IPS DF 6.9 (cell line): ENCODE results near the gene MUC5B.

Experiments used
- DNase-seq: peaks from one replicate; pipeline ENCODE4 v3.0.0-alpha.2; 2013; ENCODE audit warnings: low read depth, low spot score
- H3K27ac ChIP-seq: one replicate; pipeline ENCODE4 v1.5.1; 2013; ENCODE audit warnings: low read length, control low read depth
- H3K27me3 ChIP-seq: 2 replicates; pipeline ENCODE4 v1.6.1; 2013; ENCODE audit warnings: mild to moderate bottlenecking, low read length; ENCODE audit not compliant: control insufficient read depth, insufficient read depth
- H3K36me3 ChIP-seq: 2 replicates; pipeline ENCODE4 v1.6.1; 2013; ENCODE audit warnings: low read length; ENCODE audit not compliant: control insufficient read depth, insufficient read depth
- H3K4me1 ChIP-seq: 2 replicates; pipeline ENCODE4 v1.6.1; 2013; ENCODE audit warnings: low read length; ENCODE audit not compliant: control insufficient read depth, insufficient read depth
- H3K4me3 ChIP-seq: 2 replicates; pipeline ENCODE4 v1.5.1; 2013; ENCODE audit warnings: mild to moderate bottlenecking, low read length
- H3K9me3 ChIP-seq: 2 replicates; pipeline ENCODE4 v1.6.1; 2013; ENCODE audit warnings: low read length, inconsistent platforms; ENCODE audit not compliant: control insufficient read depth, insufficient read depth
- WGBS: extraction: QIAGEN DNeasy Blood & Tissue Kit; methylation state at CpG from one replicate; pipeline ENCODE4 v1.1.7; 2013; ENCODE audit warnings: mixed read lengths, missing lambda C conversion rate; ENCODE audit not compliant: insufficient read length, insufficient coverage; 5-methylcytosine and 5-hydroxymethylcytosine counted together

The MUC5B gene

DNA sequence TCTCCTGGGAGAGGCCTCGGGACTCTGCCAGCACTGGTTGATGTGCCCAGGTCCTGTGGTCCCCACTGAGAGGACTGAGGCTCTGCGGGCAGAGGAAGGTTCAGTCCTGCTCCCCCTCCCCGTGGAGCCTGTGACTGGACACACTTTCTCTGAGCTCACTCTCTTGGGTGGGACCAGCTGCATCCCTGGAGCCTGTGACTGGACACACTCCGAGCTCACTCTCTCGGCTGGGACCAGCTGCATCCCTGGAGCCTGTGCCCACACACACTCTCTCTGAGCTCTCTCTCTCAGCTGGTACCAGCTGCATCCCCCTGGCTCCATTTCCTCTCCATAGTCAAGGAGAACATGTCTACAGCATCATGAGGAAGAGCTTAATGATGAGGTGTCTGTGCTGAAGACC, 47.1 kb downstream of the MUC5B start:
- Histone ChIP-seq H3K9me3 (no peaks in the 10 kb centered on the region; the same call in 1 of the 2 replicates), H3K4me1 (no peaks in the 10 kb centered on the region; the same call in 1 of the 2 replicates), H3K36me3 (no peaks in the 10 kb centered on the region), H3K27ac (no peak overlapping the region), H3K27me3 (no peaks in the 10 kb centered on the region), H3K4me3 (no peak overlapping the region)
- no CpG with 5 or more reads among the region's 5 CpGs for WGBS
- DNase-seq, result no peak

GRCh38 chr11:1270476-1270875, 47.6 kb downstream of the MUC5B start:
- no peak overlapping the region for H3K4me3 ChIP-seq
- H3K4me1 ChIP-seq, result no peaks in the 10 kb centered on the region; the same call in 1 of the 2 replicates
- H3K36me3 ChIP-seq, result no peaks in the 10 kb centered on the region
- no peak overlapping the region for H3K27ac ChIP-seq
- no CpG with 5 or more reads among the region's 10 CpGs for WGBS
- DNase-seq, result no peak
- no peaks in the 10 kb centered on the region; the same call in 1 of the 2 replicates for H3K9me3 ChIP-seq
- H3K27me3 ChIP-seq, result no peaks in the 10 kb centered on the region

- WGBS, result no CpG with 5 or more reads among the region's 13 CpGs
- Histone ChIP-seq H3K4me1 (no peaks in the 10 kb centered on the region; the same call in 1 of the 2 replicates), H3K27ac (no peak overlapping the region), H3K36me3 (peaks cover 2% of the 10 kb centered on the region; the same call in 1 of the 2 replicates), H3K27me3 (no peaks in the 10 kb centered on the region), H3K9me3 (no peaks in the 10 kb centered on the region; the same call in 1 of the 2 replicates), H3K4me3 (no peak overlapping the region)
- DNase-seq, result no peak
Observed at GRCh38 chr11:1271002-1271401, 48.1 kb downstream of the MUC5B start.

DNA sequence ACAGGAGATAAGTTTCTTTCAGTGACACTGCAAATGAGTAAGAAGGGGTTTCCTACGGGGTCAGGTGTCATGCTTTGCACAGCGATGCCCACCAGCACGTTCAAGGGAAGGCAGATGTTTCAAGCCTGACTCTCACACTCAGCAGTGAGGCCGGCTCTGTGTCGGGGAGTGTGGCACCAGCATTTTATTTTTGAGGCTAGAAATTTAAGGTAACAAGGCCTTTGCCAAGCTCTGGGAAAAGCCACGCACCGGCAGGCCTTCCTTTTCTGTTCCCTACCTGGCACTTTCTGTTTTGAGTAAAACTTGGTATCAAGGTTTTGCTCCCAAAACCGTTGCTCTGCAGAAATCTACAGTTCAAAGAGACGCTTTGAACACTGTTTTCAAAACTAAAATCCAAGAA, 48.5 kb downstream of the MUC5B start:
- Histone ChIP-seq H3K4me3 (no peak overlapping the region), H3K4me1 (no peaks in the 10 kb centered on the region; the same call in 1 of the 2 replicates), H3K27ac (no peak overlapping the region), H3K9me3 (no peaks in the 10 kb centered on the region; the same call in 1 of the 2 replicates), H3K27me3 (no peaks in the 10 kb centered on the region), H3K36me3 (peaks cover 5% of the 10 kb centered on the region; the same call in 1 of the 2 replicates)
- no peak for DNase-seq
- WGBS, result no CpG with 5 or more reads among the region's 9 CpGs

DNA sequence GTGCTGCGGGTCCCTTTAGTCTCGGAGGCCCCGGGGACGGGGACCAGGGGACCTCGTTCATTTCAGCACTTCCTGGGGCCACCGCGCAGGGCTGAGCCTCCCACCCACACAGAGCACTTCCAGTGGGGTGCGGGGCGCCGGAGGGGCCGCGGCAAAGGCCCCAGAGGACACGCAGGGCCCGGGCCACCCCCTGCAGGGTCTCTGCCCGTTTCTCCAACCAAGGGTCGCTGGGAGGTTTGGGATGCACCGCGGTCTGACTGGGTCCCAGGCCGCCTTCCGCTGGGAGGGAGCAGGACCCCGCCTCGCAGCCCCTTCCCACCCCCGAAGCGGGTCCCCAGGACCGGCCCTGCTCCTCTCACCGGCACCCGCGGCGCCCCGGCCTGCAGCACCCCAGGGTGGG, 49.1 kb downstream of the MUC5B start:
- H3K9me3 ChIP-seq, result no peaks in the 10 kb centered on the region; the same call in 1 of the 2 replicates
- DNase-seq, result no peak
- no peaks in the 10 kb centered on the region; the same call in 1 of the 2 replicates for H3K4me1 ChIP-seq
- no CpG with 5 or more reads among the region's 30 CpGs for WGBS
- peaks cover 5% of the 10 kb centered on the region; the same call in 1 of the 2 replicates for H3K36me3 ChIP-seq
- no peak overlapping the region for H3K27ac ChIP-seq
- no peak overlapping the region for H3K4me3 ChIP-seq
- H3K27me3 ChIP-seq, result no peaks in the 10 kb centered on the region

- Histone ChIP-seq H3K36me3 (peaks cover 5% of the 10 kb centered on the region; the same call in 1 of the 2 replicates), H3K27ac (no peak overlapping the region), H3K9me3 (no peaks in the 10 kb centered on the region), H3K4me1 (no peaks in the 10 kb centered on the region; the same call in 1 of the 2 replicates), H3K27me3 (no peaks in the 10 kb centered on the region), H3K4me3 (no peak overlapping the region)
- DNase-seq, result no peak
- no CpG with 5 or more reads among the region's 30 CpGs for WGBS
Observed at GRCh38 chr11:1272531-1272930, 49.7 kb downstream of the MUC5B start.

GRCh38 chr11:1274501-1274900, 51.6 kb downstream of the MUC5B start:
- Histone ChIP-seq H3K27ac (no peak overlapping the region), H3K36me3 (peaks cover 5% of the 10 kb centered on the region; the same call in 1 of the 2 replicates), H3K27me3 (no peaks in the 10 kb centered on the region), H3K4me1 (no peaks in the 10 kb centered on the region; the same call in 1 of the 2 replicates), H3K4me3 (no peak overlapping the region), H3K9me3 (no peaks in the 10 kb centered on the region)
- DNase-seq, result no peak
- no CpG with 5 or more reads among the region's 14 CpGs for WGBS

- no peaks in the 10 kb centered on the region for H3K27me3 ChIP-seq
- peaks cover 5% of the 10 kb centered on the region; the same call in 1 of the 2 replicates for H3K36me3 ChIP-seq
- H3K9me3 ChIP-seq, result no peaks in the 10 kb centered on the region
- no CpG with 5 or more reads among the region's 18 CpGs for WGBS
- no peak overlapping the region for H3K27ac ChIP-seq
- no peak for DNase-seq
- H3K4me3 ChIP-seq, result no peak overlapping the region
- H3K4me1 ChIP-seq, result no peaks in the 10 kb centered on the region; the same call in 1 of the 2 replicates
Observed at GRCh38 chr11:1275021-1275420, 52.2 kb downstream of the MUC5B start.

DNA sequence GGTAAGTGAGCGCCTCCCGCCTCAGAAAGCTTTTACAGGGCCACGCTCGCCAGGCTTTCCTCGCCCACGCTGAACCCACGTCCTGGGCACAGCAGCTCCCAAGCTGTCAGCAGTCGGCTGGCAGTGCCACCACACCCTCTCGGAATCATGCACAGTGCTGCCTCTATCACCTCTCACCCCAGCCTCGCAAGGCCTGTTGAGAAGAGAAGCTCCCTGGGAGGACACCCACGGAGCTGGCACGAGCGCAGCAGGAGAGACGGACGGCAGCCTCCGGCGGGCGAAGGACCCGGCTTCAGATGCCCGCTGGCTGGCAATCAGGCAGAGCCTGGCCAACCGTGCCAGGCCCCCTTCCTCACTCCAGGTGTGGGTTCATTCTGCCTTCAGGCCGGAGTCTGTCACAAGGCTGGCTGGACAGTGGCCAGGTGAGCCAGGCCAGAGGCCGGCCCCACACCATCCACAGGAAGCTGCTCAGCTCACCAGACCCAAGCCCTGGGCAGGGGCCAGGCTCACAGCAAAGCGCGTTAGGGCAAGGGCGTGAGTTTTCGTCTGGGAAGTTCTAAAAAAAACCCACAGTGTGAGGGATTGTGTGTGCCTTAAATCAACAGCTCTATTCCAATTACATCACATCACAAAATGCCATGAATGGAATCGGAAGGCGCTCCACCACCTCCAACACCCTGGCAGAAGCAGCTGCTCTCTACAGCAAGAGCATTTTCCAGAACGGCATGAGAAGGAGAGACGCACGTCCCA, 53.4 kb downstream of the MUC5B start:
- Histone ChIP-seq H3K4me1 (no peaks in the 10 kb centered on the region), H3K27me3 (no peaks in the 10 kb centered on the region), H3K9me3 (no peaks in the 10 kb centered on the region), H3K36me3 (peaks cover 8% of the 10 kb centered on the region; the same call in 1 of the 2 replicates), H3K4me3 (no peak overlapping the region), H3K27ac (no peak overlapping the region)
- no peak for DNase-seq
- no CpG with 5 or more reads among the region's 32 CpGs for WGBS

DNA sequence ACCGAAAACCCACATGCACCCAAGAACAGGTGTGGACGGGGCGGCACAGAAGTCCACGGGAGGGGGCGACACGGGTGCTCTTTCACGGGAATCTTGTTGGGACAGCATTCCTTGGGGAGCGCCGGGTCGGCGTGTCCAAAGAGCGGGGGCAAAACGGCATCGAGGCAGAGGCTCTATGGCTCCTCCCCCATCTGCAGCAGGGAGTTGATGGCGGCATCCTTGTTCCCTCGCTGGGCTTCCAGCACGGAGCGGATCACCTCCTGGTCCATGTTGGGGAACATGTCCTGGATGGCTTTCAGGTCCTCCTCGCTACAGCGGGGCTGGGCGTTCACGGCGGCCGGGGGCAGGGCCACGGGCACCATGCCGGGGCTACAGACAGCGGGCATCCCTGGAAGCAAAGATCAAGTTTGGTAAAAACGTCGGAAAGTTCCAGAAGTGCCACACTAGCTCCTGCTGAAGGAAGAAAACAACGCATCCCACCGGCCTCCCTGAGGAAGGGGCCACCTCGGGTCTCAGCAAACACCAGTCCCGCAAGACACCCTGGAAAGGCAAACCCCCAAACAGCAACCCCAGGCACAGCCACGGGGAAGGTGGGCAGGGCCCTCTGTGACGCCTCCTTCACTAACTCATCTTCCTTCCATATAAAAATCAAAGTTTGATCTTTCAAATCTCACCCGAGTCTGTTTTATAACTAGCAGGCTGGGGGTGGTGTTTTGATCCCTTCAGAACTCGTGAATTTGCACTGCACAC, 54.2 kb downstream of the MUC5B start:
- peaks cover 8% of the 10 kb centered on the region; the same call in 1 of the 2 replicates for H3K36me3 ChIP-seq
- no peak for DNase-seq
- no peak overlapping the region for H3K27ac ChIP-seq
- no peaks in the 10 kb centered on the region; the same call in 1 of the 2 replicates for H3K4me1 ChIP-seq
- H3K27me3 ChIP-seq, result no peaks in the 10 kb centered on the region
- no peak overlapping the region for H3K4me3 ChIP-seq
- H3K9me3 ChIP-seq, result no peaks in the 10 kb centered on the region
- WGBS, result no CpG with 5 or more reads among the region's 37 CpGs
